OCI-LY3 (cell line): Measurements from ENCODE around the gene IL36B.

Experiments
- EZH2phosphoT487 ChIP-seq: fragments of 200-600 bp; shearing (Covaris generic); IDR thresholded peaks from 2 replicates; pipeline ENCODE4 v1.6.1; 2018; ENCODE audit warnings: antibody characterized with exemption, mixed run types, low read depth
- TF ChIP-seq, protein P1 (sequence below): fragments of 200-600, 300-600 bp; sonication (generic); IDR thresholded peaks from 2 replicates; pipeline ENCODE4 v1.5.1; 2014; ENCODE audit warnings: antibody characterized with exemption, low read length, low read depth

DNA sequence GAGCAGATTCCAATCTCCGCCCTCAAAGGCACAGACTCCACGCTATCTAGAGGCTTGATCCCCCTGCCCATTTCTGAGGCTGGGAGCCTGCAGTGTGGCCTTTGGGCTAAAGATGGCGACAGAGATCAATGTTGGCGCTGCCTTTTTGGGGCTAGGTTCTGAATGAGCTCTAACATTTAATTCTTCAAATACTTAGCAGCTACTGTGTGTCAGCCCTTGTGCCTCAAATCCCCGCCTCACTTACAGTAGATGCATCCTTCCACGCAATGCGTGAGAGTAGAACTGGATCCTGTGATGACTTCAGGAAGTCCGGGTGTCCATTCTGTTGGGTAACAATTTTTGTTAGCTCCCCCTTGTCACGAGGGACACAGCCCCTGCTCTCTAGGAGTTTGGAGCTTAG, 27.5 kb upstream of the IL36B start:
- TF ChIP-seq, protein P1, sequence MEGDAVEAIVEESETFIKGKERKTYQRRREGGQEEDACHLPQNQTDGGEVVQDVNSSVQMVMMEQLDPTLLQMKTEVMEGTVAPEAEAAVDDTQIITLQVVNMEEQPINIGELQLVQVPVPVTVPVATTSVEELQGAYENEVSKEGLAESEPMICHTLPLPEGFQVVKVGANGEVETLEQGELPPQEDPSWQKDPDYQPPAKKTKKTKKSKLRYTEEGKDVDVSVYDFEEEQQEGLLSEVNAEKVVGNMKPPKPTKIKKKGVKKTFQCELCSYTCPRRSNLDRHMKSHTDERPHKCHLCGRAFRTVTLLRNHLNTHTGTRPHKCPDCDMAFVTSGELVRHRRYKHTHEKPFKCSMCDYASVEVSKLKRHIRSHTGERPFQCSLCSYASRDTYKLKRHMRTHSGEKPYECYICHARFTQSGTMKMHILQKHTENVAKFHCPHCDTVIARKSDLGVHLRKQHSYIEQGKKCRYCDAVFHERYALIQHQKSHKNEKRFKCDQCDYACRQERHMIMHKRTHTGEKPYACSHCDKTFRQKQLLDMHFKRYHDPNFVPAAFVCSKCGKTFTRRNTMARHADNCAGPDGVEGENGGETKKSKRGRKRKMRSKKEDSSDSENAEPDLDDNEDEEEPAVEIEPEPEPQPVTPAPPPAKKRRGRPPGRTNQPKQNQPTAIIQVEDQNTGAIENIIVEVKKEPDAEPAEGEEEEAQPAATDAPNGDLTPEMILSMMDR = peak; percentile 96
- no peak for TF ChIP-seq EZH2phosphoT487
